HPDE6-E6E7 (cell line): ENCODE data around the gene NUMA1.

Experiments used
- DNase-seq: peaks from one replicate; pipeline ENCODE4 v3.0.0; 2011; ENCODE audit warnings: missing footprints; ENCODE audit errors: extremely low spot score

NUMA1 gene

GRCh38 chr11:72000202-72000867 lies 80.0 kb downstream of the NUMA1 start:
- no peak for DNase-seq

GRCh38 chr11:71999798-72000197 lies 80.5 kb downstream of the NUMA1 start:
- no peak for DNase-seq

- no peak for DNase-seq
Observed at GRCh38 chr11:71999362-71999761, 81.0 kb downstream of the NUMA1 start.

GRCh38 chr11:71998649-71999310 lies 81.6 kb downstream of the NUMA1 start, which contains the start of gene IL18BP:
Gene IL18BP (plus strand): TSS chr11:71998909. CDS start chr11:71999985, 1,076 bp downstream.
- no peak for DNase-seq

GRCh38 chr11:71998061-71998460 lies 82.3 kb downstream of the NUMA1 start:
- DNase-seq, result no peak

GRCh38 chr11:71997594-71997993 lies 82.7 kb downstream of the NUMA1 start:
- DNase-seq, result no peak

- DNase-seq, result no peak
Observed at GRCh38 chr11:71996946-71997345, 83.4 kb downstream of the NUMA1 start.

GRCh38 chr11:71996517-71996916 lies 83.8 kb downstream of the NUMA1 start:
- DNase-seq, result no peak

GRCh38 chr11:71995726-71996291 lies 84.5 kb downstream of the NUMA1 start:
- no peak for DNase-seq

GRCh38 chr11:71994786-71995185 lies 85.6 kb downstream of the NUMA1 start:
- no peak for DNase-seq

GRCh38 chr11:71992136-71992730 lies 88.1 kb downstream of the NUMA1 start:
- DNase-seq, result no peak

- no peak for DNase-seq
Observed at GRCh38 chr11:71991494-71991893, 88.8 kb downstream of the NUMA1 start.

GRCh38 chr11:71990701-71991100 lies 89.6 kb downstream of the NUMA1 start:
- no peak for DNase-seq

- DNase-seq, result no peak
Observed at GRCh38 chr11:71988050-71988449, 92.3 kb downstream of the NUMA1 start.

GRCh38 chr11:71987521-71987920 lies 92.8 kb downstream of the NUMA1 start:
- DNase-seq, result no peak

GRCh38 chr11:71986131-71986530 lies 94.2 kb downstream of the NUMA1 start:
- DNase-seq, result no peak

- no peak for DNase-seq
Observed at GRCh38 chr11:71979602-71980001, 100.7 kb downstream of the NUMA1 start.

GRCh38 chr11:71979094-71979493 lies 101.2 kb downstream of the NUMA1 start:
- DNase-seq, result no peak

GRCh38 chr11:71977743-71978418 lies 102.5 kb downstream of the NUMA1 start:
- DNase-seq, result no peak

GRCh38 chr11:71977090-71977489 lies 103.3 kb downstream of the NUMA1 start:
- no peak for DNase-seq

- DNase-seq, result no peak
Observed at GRCh38 chr11:71976551-71976950, 103.8 kb downstream of the NUMA1 start.

GRCh38 chr11:71971680-71972079 lies 108.7 kb downstream of the NUMA1 start:
- no peak for DNase-seq
